Measurements from ENCODE around the gene TPD52L1.
"Not testable (repeated sequence)": the region's sequence is repeated elsewhere in the genome, so short reads cannot be mapped to it uniquely, and the experiment has no call there.

Gene TPD52L1

GRCh38 chr6:125123051-125123450 is 30.5 kb upstream of the TPD52L1 start:
- no peak for TF ChIP-seq CTCF (conservative IDR thresholded peaks at IDR 0.05; ENCODE audit: low read length)
- DNase-seq (ENCODE audit: low read depth), result no peak
- no peak overlapping the region for H3K4me3 ChIP-seq (ENCODE audit: low read length)

GRCh38 chr6:125123468-125124048 is 30.0 kb upstream of the TPD52L1 start:
- H3K4me3 ChIP-seq (ENCODE audit: low read length), result no peak overlapping the region
- no peak for TF ChIP-seq CTCF (conservative IDR thresholded peaks at IDR 0.05; ENCODE audit: low read length)
- no peak for DNase-seq (ENCODE audit: low read depth)

- no peak for TF ChIP-seq CTCF (conservative IDR thresholded peaks at IDR 0.05; ENCODE audit: low read length)
- no peak for DNase-seq (ENCODE audit: low read depth)
- H3K4me3 ChIP-seq (ENCODE audit: low read length), result no peak overlapping the region
Observed at GRCh38 chr6:125124049-125124669, 29.4 kb upstream of the TPD52L1 start.

GRCh38 chr6:125125856-125126255 is 27.7 kb upstream of the TPD52L1 start:
- DNase-seq (ENCODE audit: low read depth); H3K4me3 ChIP-seq (ENCODE audit: low read length): not testable (repeated sequence)

GRCh38 chr6:125129354-125129753 is 24.2 kb upstream of the TPD52L1 start:
- no peak overlapping the region for H3K4me3 ChIP-seq (ENCODE audit: low read length)
- DNase-seq (ENCODE audit: low read depth), result no peak
- TF ChIP-seq CTCF (conservative IDR thresholded peaks at IDR 0.05; ENCODE audit: low read length), result no peak

- TF ChIP-seq CTCF (conservative IDR thresholded peaks at IDR 0.05; ENCODE audit: low read length), result no peak
- no peak overlapping the region for H3K4me3 ChIP-seq (ENCODE audit: low read length)
- DNase-seq (ENCODE audit: low read depth), result no peak
Observed at GRCh38 chr6:125132058-125132457, 21.5 kb upstream of the TPD52L1 start.

- no peak for DNase-seq (ENCODE audit: low read depth)
- no peak for TF ChIP-seq CTCF (conservative IDR thresholded peaks at IDR 0.05; ENCODE audit: low read length)
- no peak overlapping the region for H3K4me3 ChIP-seq (ENCODE audit: low read length)
Observed at GRCh38 chr6:125136378-125136777, 17.2 kb upstream of the TPD52L1 start.
